AG08395 (cell line): ENCODE measurements around the gene MPL.
"Not testable (repeated sequence)": the region's sequence is repeated elsewhere in the genome, so short reads cannot be mapped to it uniquely, and the experiment has no call there.

Source experiments
- DNase-seq: peaks from one replicate; pipeline ENCODE4 v3.0.0; 2012; ENCODE audit warnings: mixed read lengths, low spot score

MPL gene

DNA sequence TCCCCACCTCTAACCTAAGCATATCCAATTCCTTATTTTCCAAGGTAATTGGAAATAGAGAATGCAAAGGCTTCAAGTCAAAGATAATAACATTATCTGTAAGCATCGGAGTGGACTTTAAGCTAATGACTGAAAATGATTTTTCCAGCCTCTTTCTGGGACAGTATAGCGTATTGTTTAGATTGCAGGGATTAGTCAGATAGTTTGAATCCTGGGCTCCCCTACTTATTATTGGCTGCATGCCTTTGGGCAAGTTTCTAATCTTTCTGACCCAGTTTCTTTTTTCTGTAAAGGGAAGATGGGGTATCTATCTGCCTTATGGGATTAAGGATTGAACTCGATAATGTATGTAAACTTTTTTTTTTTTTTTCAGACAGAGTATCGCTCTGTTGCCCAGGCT lies 19.6 kb downstream of the MPL start:
- DNase-seq = no peak

DNA sequence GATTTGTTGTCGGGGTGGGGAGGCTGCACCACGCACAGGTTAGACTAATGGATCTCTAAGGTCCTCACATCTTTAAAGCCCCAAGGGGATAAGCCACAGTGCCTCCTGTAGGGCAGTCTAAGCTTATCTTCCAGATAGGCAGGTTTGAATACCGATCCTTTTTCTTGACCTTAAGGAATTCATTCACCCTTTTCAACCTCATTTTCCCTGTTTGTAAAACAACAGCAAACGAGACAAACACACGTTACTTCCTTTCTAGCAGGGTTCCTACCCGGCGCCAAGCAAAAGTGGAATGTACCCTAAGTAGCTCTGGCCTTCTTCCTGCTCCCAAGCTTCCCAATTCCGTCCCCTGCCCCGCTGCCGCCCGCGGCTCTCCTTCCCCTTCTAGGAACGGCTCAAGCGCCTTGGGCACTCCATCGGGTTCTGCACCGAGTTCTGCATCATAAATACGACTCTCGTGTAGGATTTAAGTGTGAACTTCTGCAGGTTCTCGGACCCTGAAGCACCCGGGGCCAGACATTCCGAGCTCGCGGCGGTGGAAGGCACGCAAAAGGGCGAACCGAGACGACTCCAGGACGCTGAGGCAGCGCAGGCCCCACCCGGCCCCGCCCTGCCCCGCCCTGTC lies 20.6 kb downstream of the MPL start:
- peak; percentile 24 for DNase-seq

- DNase-seq = peak; percentile 98
Measured at GRCh38 chr1:43358746-43359693, 21.4 kb downstream of the MPL start, which contains the start of gene CDC20. CDC20 (plus strand) TSS chr1:43358981; CDS start chr1:43359216, 235 bp downstream.

DNA sequence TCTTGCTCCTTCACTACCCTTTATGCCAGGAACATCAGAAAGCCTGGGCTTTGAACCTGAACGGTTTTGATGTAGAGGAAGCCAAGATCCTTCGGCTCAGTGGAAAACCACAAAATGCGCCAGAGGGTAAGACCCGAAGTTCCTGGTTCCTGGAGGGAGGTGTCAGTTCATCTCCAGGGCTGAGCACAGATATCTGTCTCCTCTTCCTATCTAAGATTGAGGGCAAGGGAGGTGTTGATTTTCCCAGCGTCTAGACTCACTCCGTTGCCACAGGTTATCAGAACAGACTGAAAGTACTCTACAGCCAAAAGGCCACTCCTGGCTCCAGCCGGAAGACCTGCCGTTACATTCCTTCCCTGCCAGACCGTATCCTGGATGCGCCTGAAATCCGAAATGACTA lies 22.1 kb downstream of the MPL start:
- DNase-seq = no peak

DNA sequence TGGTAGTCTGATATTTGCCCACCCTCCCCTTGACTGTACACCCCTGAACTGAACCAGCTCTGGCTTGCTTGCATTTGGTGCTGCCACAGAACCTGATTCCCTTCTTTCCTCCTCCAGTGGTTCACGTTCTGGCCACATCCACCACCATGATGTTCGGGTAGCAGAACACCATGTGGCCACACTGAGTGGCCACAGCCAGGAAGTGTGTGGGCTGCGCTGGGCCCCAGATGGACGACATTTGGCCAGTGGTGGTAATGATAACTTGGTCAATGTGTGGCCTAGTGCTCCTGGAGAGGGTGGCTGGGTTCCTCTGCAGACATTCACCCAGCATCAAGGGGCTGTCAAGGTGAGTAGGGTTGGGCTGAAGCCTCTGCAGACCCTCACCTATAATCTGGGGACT lies 23.0 kb downstream of the MPL start:
- DNase-seq = no peak

GRCh38 chr1:43363283-43363934 lies 25.8 kb downstream of the MPL start:
- DNase-seq = no peak

GRCh38 chr1:43363935-43364525 lies 26.4 kb downstream of the MPL start:
- no peak for DNase-seq

DNA sequence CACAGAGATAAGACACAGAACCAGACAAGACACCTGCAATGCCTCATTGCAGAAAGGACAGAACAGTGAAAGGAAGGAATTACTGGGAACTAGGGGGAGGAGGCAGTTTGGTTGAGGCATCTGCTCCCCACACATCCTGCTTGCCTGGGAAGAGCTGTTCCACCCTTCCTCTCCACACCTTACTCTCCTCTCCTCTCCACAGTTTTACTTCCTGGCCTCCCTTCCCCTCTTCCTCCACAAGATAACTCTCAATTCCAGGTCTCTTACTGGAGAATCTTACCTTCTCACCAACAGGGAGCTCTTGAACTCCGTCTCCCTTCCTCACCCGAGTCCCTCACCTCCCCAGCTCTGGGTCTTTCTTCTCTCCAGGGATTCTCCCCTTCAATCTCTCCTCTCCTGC lies 28.1 kb downstream of the MPL start:
- no peak for DNase-seq

DNA sequence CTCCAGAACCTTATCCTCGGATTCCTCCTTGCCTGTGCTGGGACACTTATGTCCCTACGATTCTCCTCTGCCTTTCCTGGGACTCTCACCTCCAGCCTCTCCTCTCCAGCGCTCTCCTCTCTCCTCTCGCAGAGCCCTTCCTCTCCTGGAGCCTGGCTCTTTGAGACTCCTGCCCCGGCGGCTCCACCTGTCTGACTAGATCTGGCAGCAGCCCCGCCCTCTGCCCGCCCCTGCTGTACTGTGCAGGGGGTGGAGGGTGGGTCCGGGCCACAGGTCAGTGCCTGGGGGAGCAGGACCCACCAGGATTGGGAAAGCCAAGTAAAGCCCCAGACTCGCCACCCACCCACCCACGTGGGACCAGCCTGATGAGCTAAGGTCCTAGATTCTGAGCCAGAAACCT lies 28.6 kb downstream of the MPL start:
- no peak for DNase-seq

- DNase-seq = no peak
Measured at GRCh38 chr1:43366601-43367025, 29.0 kb downstream of the MPL start.

GRCh38 chr1:43367026-43367903 lies 29.6 kb downstream of the MPL start:
- peak; percentile 65 for DNase-seq

GRCh38 chr1:43367904-43368645 lies 30.5 kb downstream of the MPL start, which contains the start of gene ELOVL1:
ELOVL1 (minus strand) TSS chr1:43368011; CDS start chr1:43365609, 2,402 bp downstream.
- peak; percentile 97 for DNase-seq

GRCh38 chr1:43368646-43369020 lies 31.0 kb downstream of the MPL start:
- no peak for DNase-seq

- DNase-seq = not testable (repeated sequence)
Measured at GRCh38 chr1:43369779-43370178, 32.2 kb downstream of the MPL start.

GRCh38 chr1:43370564-43370963 lies 32.9 kb downstream of the MPL start:
- DNase-seq = no peak

DNA sequence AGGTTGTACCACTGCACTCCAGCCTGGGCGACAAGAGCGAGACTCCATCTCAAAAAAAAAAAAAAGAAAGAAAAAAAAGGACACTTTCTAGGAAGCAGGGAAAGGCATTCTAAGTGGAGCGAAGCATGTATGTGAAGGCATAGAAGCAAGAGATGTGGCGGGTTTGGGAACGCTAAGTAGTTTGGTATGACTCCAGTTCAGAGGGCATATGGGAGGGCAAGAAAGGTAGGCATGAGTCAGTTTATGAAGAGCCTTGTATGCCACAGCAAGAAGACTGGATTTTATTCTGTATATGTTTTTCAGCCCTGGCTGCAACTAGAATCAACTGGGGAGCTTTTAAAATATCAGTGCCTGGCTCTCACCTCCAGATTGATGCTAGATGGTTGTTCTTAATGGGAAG lies 34.6 kb downstream of the MPL start:
- no peak for DNase-seq

GRCh38 chr1:43373066-43373940 lies 35.7 kb downstream of the MPL start:
- peak; percentile 82 for DNase-seq

DNA sequence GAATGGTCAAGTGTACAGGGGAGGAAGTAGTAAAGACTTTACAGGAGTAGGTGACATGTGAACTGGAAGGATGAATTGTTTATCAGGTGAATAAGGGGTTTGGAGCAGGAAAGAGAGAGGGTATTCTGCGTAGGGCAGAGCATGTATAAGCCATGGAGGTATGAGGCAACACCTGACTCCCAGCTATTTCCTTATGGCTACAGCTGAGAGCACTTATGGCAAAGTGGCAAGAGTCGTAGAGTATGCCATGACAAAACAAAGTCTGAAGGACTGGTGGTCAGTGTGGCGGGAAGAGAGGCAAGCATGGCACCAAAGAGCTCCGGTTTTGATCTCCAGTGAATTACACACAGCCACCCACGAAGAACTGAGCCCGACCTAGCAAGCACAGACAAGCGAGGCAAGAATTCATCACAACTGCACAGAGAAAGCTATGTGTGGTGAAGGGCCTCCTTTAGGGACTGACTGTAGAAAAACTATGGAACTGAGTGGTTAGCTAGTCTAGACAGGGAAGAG lies 39.2 kb downstream of the MPL start:
- no peak for DNase-seq

DNA sequence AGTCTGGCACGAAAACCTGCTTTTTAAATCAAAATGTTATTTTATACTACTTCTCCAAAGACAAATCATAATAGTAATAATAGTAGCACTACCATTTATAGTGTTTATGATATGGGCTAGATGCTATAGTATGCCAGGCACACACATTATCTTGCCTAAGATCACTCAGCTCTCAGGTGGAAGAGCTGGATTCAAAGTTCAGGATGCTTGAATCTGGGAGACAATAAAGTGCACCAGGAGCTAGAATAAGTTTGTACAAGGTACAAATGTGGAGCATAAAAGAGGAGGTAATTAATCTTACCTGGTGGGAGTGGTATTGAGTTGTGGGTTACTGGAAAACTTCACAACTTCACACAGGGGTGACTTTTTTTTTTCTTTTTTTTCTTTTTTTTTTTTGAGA lies 40.2 kb downstream of the MPL start:
- no peak for DNase-seq
